GM12878 (cell line): ENCODE data around the gene IFT27. TPM values are rescaled to one million over a fixed set of nuclear protein-coding genes. Genes with fewer than 3 reads are reported as not detected.

Source experiments
- ATF7 ChIP-seq: fragments of 450-650 bp; IDR thresholded peaks from 2 replicates; pipeline ENCODE4 v1.6.1; 2016; ENCODE audit warnings: low read depth, mild to moderate bottlenecking
- BCL11A ChIP-seq: IDR thresholded peaks from 2 replicates; pipeline ENCODE4 v1.6.1; 2011; ENCODE audit warnings: low read depth, low read length
- BMI1 ChIP-seq: fragments of 450-650 bp; IDR thresholded peaks from 2 replicates; pipeline ENCODE4 v1.6.1; 2016; ENCODE audit warnings: mild to moderate bottlenecking, moderate library complexity, borderline replicate concordance
- FOXM1 ChIP-seq: IDR thresholded peaks from 2 replicates; pipeline ENCODE4 v1.6.1; 2012; ENCODE audit warnings: low read depth, mild to moderate bottlenecking, inconsistent platforms, low read length, moderate library complexity
- KLF5 ChIP-seq: fragments of 450-650 bp; IDR thresholded peaks from 2 replicates; pipeline ENCODE4 v1.6.1; 2014; ENCODE audit warnings: mild to moderate bottlenecking; ENCODE audit not compliant: partially characterized antibody
- NRF1 ChIP-seq: conservative IDR thresholded peaks from 2 replicates; pipeline ENCODE4 v1.6.1; 2011; ENCODE audit warnings: mild to moderate bottlenecking, low read depth, low read length, improper control_type of control experiment
- PAX8 ChIP-seq: fragments of 450-650 bp; IDR thresholded peaks from 2 replicates; pipeline ENCODE4 v1.6.1; 2017; ENCODE audit warnings: mild to moderate bottlenecking, moderate library complexity
- SUPT20H ChIP-seq: IDR thresholded peaks from 2 replicates; pipeline ENCODE4 v1.6.1; 2011; ENCODE audit warnings: low read depth, mild to moderate bottlenecking, low read length, moderate library complexity, borderline replicate concordance; ENCODE audit not compliant: control insufficient read depth
- TARDBP ChIP-seq: IDR thresholded peaks from 2 replicates; pipeline ENCODE4 v1.6.1; 2016; ENCODE audit warnings: borderline replicate concordance
- ZBTB11 ChIP-seq: fragments of 450-650 bp; formaldehyde crosslinking; IDR thresholded peaks from 2 replicates; pipeline ENCODE4 v1.5.0; 2022; ENCODE audit warnings: mild to moderate bottlenecking, missing genetic modification characterization
- polyA plus RNA-seq, 11 experiments: library from polyadenylated mRNA; depleted of rRNA in 4 of 11; unstranded in 6 of 11; stranded (reverse) in 5 of 11; fragments of >200 nt; fragmentation: Nextera tagmentation in 4 of 11; fragmentation: Illumina TruSeq in 1 of 11; extraction: Ambion mirVana in 4 of 11; extraction: Trizol in 1 of 11; gene quantifications; 1 replicate in 1 of 11; 2 replicates in 10 of 11; pipeline versions ENCODE4 v1.2.1 to v1.2.3, GENCODE V29; 2011 to 2016; ENCODE audit warnings: inconsistent platforms in 2 of 11, missing spikeins in 2 of 11, low read depth in 1 of 11
- total RNA-seq, 4 experiments: library from RNA; depleted of rRNA in 3 of 4; stranded (reverse); fragments of >200 nt in 3 of 4; fragmentation: Illumina TruSeq in 1 of 4; extraction: Trizol in 1 of 4; gene quantifications; 2 replicates each; pipeline versions ENCODE4 v1.2.1 to v1.2.3, GENCODE V29; 2013 to 2021
- TF ChIP-seq, protein P1 (sequence below): fragments of 450-650 bp; IDR thresholded peaks from 2 replicates; pipeline ENCODE4 v1.6.1; 2017; ENCODE audit warnings: mild to moderate bottlenecking, moderate library complexity
- TF ChIP-seq, protein P2 (sequence below): fragments of 450-650 bp; IDR thresholded peaks from 2 replicates; pipeline ENCODE4 v1.6.1; 2016; ENCODE audit warnings: mild to moderate bottlenecking, moderate library complexity, borderline replicate concordance
- TF ChIP-seq, protein P3 (sequence below): fragments of 450-650 bp; IDR thresholded peaks from 2 replicates; pipeline ENCODE4 v1.6.1; 2017; ENCODE audit warnings: mild to moderate bottlenecking, moderate library complexity

Gene IFT27
- total and polyA plus RNA-seq, 10 of the 15 experiments (the other 5 are each of a cell fraction or from before 2014, with no cell fraction given), result 2.7 to 32.5 (median 10.2) TPM

- TF ChIP-seq BCL11A (no peak), ZBTB11 (CRISPR knock-in tag) (no peak), PAX8 (no peak), FOXM1 (no peak), SUPT20H (no peak), KLF5 (peak; percentile 95), ATF7 (peak; percentile 90), NRF1 (peak; percentile 80), TARDBP (no peak), BMI1 (no peak)
- TF ChIP-seq, protein P1, sequence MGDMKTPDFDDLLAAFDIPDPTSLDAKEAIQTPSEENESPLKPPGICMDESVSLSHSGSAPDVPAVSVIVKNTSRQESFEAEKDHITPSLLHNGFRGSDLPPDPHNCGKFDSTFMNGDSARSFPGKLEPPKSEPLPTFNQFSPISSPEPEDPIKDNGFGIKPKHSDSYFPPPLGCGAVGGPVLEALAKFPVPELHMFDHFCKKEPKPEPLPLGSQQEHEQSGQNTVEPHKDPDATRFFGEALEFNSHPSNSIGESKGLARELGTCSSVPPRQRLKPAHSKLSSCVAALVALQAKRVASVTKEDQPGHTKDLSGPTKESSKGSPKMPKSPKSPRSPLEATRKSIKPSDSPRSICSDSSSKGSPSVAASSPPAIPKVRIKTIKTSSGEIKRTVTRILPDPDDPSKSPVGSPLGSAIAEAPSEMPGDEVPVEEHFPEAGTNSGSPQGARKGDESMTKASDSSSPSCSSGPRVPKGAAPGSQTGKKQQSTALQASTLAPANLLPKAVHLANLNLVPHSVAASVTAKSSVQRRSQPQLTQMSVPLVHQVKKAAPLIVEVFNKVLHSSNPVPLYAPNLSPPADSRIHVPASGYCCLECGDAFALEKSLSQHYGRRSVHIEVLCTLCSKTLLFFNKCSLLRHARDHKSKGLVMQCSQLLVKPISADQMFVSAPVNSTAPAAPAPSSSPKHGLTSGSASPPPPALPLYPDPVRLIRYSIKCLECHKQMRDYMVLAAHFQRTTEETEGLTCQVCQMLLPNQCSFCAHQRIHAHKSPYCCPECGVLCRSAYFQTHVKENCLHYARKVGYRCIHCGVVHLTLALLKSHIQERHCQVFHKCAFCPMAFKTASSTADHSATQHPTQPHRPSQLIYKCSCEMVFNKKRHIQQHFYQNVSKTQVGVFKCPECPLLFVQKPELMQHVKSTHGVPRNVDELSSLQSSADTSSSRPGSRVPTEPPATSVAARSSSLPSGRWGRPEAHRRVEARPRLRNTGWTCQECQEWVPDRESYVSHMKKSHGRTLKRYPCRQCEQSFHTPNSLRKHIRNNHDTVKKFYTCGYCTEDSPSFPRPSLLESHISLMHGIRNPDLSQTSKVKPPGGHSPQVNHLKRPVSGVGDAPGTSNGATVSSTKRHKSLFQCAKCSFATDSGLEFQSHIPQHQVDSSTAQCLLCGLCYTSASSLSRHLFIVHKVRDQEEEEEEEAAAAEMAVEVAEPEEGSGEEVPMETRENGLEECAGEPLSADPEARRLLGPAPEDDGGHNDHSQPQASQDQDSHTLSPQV, result no peak
- TF ChIP-seq, protein P2, sequence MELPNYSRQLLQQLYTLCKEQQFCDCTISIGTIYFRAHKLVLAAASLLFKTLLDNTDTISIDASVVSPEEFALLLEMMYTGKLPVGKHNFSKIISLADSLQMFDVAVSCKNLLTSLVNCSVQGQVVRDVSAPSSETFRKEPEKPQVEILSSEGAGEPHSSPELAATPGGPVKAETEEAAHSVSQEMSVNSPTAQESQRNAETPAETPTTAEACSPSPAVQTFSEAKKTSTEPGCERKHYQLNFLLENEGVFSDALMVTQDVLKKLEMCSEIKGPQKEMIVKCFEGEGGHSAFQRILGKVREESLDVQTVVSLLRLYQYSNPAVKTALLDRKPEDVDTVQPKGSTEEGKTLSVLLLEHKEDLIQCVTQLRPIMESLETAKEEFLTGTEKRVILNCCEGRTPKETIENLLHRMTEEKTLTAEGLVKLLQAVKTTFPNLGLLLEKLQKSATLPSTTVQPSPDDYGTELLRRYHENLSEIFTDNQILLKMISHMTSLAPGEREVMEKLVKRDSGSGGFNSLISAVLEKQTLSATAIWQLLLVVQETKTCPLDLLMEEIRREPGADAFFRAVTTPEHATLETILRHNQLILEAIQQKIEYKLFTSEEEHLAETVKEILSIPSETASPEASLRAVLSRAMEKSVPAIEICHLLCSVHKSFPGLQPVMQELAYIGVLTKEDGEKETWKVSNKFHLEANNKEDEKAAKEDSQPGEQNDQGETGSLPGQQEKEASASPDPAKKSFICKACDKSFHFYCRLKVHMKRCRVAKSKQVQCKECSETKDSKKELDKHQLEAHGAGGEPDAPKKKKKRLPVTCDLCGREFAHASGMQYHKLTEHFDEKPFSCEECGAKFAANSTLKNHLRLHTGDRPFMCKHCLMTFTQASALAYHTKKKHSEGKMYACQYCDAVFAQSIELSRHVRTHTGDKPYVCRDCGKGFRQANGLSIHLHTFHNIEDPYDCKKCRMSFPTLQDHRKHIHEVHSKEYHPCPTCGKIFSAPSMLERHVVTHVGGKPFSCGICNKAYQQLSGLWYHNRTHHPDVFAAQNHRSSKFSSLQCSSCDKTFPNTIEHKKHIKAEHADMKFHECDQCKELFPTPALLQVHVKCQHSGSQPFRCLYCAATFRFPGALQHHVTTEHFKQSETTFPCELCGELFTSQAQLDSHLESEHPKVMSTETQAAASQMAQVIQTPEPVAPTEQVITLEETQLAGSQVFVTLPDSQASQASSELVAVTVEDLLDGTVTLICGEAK, result no peak; the same call in 1 of the 2 replicates
- TF ChIP-seq, protein P3, sequence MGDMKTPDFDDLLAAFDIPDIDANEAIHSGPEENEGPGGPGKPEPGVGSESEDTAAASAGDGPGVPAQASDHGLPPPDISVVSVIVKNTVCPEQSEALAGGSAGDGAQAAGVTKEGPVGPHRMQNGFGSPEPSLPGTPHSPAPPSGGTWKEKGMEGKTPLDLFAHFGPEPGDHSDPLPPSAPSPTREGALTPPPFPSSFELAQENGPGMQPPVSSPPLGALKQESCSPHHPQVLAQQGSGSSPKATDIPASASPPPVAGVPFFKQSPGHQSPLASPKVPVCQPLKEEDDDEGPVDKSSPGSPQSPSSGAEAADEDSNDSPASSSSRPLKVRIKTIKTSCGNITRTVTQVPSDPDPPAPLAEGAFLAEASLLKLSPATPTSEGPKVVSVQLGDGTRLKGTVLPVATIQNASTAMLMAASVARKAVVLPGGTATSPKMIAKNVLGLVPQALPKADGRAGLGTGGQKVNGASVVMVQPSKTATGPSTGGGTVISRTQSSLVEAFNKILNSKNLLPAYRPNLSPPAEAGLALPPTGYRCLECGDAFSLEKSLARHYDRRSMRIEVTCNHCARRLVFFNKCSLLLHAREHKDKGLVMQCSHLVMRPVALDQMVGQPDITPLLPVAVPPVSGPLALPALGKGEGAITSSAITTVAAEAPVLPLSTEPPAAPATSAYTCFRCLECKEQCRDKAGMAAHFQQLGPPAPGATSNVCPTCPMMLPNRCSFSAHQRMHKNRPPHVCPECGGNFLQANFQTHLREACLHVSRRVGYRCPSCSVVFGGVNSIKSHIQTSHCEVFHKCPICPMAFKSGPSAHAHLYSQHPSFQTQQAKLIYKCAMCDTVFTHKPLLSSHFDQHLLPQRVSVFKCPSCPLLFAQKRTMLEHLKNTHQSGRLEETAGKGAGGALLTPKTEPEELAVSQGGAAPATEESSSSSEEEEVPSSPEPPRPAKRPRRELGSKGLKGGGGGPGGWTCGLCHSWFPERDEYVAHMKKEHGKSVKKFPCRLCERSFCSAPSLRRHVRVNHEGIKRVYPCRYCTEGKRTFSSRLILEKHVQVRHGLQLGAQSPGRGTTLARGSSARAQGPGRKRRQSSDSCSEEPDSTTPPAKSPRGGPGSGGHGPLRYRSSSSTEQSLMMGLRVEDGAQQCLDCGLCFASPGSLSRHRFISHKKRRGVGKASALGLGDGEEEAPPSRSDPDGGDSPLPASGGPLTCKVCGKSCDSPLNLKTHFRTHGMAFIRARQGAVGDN, result no peak
Observed at GRCh38 chr22:36775964-36776669, at the start of gene IFT27 (continued).
